ENCODE measurements around the gene FBXL12.
A peak's percentile ranks its signal among the peaks of the same experiment; 100 is the strongest.
"Not testable (repeated sequence)": the region's sequence is repeated elsewhere in the genome, so short reads cannot be mapped to it uniquely, and the experiment has no call there.

FBXL12 gene

DNA sequence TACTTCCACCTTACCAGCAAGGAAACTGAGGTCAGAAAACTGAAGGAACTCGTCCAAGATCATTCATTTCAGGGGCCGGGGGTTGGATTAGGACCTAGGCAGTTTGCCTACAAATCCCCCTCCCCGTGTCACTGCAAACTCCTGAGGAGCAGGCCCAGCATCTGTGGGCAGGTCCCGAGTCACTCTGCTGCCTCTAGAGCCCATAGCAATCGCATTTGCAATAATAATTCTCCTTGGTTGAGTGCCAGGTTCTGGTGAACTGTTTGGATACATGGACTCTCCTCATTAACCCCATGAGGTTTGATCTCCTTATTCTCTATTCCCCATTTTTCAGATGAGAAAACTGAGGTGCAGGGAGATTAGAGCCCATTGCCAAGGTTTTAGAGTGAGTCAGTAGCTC lies 17.1 kb upstream of the FBXL12 start:
- DNase-seq = no peak

DNA sequence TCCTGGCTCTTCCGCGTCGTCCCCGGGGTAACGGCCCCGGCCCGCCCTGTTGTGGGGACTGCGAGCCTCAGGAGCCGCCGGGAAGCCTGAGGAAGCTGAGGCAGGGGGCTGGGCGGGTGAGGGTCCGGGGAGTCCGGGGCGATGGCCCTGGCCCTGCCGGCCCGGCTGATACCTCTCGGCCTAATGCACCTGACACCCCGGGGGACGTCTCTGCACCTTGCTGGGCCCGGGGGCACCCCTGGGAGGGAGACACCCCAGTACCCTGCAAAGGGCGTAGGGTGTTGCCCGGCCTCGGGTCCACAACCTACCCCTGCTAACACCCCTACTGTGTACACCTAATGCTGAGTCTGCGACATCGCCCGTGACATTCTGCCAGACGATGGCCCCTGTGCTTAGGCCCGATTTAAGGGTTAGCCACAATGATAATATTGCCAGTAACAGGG lies 16.6 kb upstream of the FBXL12 start:
- DNase-seq = no peak

DNA sequence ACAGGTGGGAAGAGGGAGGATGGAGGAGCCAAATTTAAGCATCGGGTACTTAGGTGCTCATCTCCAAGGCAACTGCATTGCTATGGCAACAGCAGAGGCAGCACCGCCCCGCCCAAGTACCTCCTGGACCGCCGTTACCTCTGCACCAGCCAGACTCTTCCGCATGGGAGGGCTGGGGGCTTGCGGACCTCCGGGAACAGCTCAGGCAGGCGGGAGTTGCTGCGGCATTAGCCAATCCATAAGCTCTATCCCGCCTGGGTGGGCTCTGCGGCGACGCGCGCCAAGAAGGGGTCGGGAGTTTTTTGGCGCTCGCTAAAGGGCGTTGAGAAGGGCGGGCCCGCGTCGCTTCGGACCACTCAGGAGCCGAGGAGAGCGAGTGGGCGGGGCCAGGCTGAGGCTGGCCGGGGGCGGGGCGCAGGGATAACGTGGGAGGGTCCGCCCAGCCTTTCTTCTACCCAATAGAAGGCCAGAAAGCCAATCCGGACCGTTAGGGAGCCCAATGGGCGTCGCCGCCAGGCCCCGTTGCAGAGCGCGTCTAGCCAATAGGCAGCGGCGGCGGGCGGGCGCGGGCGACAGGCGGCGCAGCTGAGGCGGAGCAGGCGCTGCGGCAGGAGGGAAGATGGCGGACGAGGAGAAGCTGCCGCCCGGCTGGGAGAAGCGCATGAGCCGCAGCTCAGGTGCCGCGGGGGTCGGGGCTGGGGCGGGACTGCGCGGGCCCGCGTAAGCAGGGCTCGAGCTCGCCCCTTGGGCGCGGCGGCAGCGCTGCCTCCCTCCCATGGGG lies 16.0 kb upstream of the FBXL12 start, which contains the start of gene PIN1:
Gene PIN1, plus strand, starts transcription at position 593 of the 781 bp plus-strand sequence. Its CDS starts 27 bp downstream, at position 620.
- peak; percentile 99 for DNase-seq

DNA sequence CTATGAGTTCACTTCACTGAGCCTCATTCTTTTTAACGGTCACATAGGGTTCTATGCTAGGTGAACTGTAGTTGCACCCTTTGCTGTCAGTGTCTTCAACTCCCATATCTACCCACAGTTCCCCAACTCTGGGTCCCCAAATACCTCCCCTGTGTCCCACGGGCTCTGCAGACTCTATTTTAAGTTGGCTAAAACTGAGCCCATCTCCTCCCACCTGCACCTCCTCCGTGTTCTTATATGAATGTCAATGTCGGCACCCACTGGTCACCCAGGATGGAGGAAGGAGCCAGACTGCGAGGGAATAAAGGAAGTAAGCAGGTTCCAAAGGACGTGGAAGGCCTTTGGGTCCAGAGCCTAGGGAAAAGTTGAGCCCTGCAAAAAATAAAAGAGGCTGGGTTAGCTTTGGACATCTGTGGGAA lies 15.4 kb upstream of the FBXL12 start:
- DNase-seq = no peak

DNA sequence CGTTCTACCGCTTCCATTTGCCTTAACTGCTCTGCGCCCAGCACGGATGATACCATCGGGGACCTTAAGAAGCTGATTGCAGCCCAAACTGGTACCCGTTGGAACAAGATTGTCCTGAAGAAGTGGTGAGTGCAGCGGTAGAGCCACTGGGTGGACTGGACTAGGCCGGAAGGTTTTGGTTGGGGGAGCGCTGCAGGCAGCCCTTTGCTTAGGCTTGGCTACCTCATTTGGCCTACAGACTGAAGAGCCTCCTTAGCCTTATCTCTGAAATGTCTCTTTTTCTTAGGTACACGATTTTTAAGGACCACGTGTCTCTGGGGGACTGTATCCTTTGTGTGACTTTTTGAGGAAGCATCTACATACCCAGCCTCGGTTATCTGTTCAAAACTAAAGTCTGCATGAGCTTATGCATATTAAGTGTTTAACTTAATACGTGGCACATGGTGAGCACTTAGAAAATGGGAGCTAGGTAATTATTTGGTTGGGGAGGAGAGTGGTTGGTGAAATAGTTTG lies 9.7 kb upstream of the FBXL12 start:
- DNase-seq = no peak

DNA sequence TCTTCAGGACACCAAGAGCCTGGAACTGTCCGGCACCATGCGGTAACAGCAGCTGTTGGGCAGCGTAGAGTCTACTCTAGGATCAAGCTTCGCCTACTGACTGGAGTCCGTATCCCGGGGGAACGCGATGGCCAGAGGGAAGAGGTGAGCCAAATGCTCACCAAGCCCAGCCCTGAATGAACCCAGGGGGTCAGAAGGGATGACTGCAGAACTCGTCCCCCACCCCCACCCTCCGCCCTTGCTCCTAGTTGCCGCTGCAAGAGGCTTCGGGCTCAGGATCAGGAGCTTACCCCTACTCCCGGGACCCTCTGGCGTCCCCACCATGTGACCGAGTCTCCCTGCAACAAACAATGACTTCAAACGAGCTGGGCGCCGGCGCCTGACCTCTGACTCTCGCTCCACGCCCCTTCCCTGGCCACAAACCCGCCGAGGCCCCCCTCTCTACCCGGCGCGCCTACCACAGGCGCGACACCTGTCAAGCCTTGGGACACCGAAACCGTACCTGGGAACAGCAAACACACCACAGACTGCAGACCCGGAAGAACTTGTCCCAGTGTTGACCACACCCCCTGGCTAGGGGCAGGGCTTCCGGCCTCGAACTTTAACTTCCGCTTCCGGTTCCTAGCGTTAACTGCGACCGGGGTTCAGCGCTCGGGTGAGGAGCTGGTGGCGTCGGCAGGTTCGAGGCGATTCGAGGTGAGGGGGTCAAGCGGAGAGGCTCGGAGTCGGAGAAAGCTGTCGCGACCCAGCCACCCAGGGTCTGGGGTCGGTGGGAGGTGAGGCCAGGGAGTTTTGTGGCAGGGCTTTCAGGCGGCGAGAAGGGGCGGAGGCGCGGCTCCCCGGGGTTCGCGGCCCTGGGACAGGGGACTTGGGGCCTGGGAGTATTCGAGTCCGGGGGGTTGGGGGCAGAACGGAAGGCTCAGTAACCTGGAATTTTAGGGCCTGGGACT lies 8.7 kb upstream of the FBXL12 start, which contains the start of gene UBL5:
Gene UBL5, plus strand, starts transcription at position 630 of the 950 bp plus-strand sequence. CDS start 420 bp downstream, outside the sequence.
- DNase-seq = peak; percentile 90

DNA sequence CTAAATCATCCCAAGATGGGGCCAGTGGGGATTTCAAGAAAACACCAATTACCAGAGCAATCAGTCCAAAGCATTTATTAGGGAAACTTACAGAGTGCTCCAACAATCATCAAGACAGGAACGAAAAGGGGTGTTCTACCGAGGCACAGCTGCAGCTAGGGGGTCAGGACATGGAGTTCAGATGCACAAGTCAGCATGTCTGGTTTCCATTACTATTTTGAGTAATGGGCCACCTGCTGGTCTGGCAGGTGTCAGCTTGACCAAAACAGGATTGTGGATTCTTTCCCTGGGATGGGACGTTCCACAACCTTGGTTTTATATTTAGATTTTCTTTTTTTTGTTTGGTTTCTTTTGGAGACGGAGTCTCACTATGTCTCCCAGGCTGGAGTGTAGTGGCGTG lies 4.9 kb upstream of the FBXL12 start:
- DNase-seq = no peak

DNA sequence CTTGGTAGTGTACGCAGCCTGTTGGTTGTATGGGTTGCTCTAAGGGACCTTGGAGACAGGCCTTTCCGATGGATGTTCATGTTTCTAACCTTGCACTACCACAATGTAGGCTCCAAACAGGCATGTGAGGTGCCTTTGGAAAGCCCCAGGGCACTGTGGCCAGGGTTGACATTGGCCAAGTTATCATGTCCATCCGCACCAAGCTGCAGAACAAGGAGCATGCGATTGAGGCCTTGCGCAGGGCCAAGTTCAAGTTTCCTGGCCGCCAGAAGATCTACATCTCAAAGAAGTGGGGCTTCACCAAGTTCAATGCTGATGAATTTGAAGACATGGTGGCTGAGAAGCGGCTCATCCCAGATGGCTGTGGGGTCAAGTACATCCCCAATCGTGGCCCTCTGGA lies 1.2 kb upstream of the FBXL12 start:
- not testable (repeated sequence) for DNase-seq

DNA sequence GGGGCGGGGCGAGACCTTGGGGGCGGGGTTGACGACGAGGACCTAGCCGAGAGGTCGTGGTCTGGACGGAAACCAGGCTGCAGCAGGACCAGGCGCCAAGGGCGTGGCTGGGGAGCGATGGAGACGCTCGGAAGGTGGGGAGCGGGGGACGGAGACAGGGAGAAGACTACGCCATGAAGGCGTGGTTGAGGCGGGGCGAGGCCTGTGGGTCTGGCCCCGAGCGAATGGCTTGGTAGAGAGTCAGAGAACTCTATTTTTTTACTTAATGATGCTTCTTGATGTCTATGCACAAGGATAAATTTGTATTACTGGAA lies 674 bp upstream of the FBXL12 start:
- no peak for DNase-seq

DNA sequence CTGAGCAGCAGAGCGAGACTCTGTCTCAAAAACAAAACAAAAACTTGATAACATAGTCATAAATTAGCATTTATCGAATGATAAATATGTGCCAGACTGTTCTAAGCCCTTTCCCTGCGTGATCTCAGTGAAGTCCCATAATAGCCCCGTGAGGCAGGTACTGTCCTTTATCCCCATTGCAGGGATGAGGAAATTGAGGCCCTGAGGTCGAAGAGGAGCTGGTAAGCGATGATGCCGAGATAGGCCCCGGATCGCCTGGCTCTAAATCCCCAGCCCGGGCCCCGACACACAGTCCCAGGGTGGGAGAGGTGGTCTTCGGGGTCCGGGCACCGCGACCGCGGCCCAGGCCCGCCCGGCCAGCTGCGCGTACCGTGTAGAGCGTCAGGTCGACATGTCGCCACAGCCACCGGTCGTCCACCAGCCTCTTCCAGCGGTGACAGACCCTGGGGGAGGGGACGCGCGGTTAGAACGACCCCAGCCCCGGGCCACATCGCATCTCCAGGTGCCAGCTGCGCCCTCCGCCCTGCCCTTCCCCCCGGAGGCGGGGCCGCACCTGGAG lies 625 bp downstream of the FBXL12 start:
- DNase-seq = no peak

DNA sequence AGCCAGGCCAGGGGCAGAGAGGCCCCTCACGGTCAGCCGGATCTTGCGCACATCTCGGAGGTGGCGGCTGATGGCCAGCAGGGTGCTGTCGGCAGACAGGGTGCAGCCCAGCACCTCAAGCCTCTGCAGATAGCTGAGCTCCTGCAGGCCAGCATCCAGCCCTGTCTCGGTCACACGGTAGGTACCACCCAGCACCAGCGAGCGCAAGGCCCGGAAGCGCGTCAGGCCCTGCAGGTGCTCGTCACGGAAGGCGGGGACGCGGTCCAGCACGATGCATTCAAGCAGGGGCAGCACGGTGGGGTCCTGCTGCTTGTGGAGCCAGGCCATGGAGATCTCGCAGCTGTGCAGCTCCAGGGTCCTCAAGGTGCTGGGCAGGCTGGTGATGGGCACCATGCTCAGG lies 7.7 kb downstream of the FBXL12 start:
- no peak for DNase-seq

DNA sequence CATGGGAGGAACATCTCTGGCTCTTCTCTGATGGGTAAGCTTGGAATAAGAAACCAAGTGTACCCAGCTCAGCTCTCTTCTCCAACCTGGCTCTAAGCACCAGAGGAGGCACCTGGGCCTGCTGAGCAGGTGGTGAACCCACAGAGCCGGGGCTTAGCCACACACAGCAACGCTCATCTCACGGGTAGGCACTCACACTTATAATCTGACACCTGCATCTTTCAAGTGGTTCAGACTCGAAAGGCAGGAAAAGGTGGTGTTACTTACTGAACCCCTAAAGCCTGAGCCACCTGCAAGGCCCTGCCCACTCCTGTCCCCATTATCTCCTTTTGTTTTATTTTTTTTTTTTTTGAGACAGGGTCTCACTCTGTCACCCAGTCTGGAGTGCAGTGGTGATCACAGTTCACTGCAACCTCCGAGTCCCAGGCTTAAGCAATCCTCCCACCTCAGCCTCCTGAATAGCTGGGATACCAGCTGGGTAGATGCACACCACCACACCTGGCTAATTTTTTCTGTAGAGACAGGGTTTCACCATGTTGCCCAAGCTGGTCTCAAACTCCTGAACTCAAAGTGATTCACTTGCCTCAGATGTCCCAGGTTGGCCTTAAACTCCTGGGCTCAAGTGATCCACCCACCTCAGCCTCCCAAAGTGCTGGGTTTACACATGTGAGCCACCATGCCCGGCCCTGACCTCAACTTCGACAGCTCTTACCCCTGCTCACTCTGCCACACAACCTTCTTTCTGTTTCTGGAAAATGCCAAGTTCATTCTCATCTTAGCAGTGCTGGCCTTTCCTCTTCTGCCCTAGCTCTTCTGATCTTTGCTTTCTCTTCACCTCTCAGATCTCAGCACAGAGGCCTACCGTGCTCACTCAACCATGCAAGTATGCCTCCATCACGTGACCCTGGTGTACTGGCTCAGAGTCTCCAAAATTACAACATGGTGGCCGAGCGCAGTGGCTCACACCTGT lies 9.7 kb downstream of the FBXL12 start:
- DNase-seq = peak; percentile 51

DNA sequence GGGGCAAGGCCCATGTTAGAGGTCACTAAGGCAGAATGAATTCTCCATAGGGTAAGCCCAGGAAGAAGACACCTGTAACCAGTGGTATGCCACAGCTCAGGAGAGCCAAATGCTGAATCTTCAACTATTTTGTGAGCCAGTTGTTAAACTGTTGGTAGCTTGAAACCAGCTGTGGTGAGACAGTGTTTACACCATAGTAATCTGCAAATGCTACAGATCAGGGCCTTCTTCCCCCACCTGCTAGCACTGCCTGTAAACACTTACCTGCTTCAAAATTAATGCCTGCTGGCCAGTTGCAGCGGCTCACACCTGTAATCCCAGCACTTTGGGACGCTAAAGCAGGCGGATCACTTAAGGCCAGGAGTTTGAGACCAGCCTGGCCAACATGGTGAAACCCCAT lies 12.1 kb downstream of the FBXL12 start:
- DNase-seq = no peak

DNA sequence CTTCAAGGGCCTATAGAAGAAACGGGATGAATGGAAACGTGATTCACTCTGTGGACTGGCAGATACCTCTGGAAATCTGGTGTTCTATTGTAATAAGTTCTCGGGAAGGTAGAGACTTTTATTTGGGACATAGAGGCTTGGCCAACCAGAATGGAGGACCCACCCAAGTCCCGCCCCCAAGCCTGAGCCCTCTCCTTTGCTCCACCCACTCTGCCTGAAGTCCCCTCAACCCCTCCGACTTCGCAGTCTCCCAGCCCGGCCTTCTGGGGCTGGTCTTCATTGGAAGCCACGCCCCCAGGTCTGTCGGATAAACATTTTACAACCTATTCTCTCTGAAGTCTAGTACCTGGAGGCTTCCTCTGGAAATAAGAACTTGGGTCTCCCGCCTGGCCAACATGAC lies 16.9 kb downstream of the FBXL12 start:
- no peak for DNase-seq

DNA sequence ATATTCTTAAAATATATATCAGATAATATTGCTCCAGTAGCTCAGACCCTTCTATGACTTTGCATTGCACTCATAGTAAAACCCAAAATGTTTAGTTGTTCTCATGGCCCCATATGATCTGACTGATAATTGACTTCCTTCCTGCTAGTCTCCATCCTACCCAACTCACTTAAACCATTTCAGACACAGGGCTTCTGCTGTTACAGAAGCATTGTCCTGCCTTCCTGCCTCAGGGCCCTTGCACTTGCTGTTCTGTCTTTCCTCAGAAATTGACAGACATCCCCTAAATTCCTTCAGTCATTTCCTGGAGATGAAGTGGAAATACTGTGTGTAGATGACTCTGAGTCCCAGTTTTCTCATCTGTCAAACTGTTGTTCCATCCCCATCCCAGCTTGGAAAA lies 19.7 kb downstream of the FBXL12 start:
- no peak for DNase-seq

DNA sequence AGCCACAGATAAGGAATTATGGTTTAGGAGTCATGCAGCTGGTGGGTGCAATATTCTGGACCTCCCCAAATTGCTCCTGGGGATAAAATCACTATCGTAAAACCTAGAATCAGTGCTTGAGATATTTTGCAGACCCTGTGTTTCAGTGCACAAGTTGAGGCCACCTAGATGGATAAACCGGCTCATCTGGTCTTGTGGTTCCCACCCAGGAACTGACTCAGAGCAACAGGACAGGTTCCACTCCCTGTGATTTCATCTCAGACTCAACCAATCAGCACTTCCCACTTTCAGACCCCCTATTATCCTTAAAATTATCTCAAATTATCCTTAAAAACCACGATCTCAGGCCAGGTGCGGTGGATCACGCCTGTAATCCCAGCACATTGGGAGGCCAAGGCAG lies 21.0 kb downstream of the FBXL12 start:
- no peak for DNase-seq

DNA sequence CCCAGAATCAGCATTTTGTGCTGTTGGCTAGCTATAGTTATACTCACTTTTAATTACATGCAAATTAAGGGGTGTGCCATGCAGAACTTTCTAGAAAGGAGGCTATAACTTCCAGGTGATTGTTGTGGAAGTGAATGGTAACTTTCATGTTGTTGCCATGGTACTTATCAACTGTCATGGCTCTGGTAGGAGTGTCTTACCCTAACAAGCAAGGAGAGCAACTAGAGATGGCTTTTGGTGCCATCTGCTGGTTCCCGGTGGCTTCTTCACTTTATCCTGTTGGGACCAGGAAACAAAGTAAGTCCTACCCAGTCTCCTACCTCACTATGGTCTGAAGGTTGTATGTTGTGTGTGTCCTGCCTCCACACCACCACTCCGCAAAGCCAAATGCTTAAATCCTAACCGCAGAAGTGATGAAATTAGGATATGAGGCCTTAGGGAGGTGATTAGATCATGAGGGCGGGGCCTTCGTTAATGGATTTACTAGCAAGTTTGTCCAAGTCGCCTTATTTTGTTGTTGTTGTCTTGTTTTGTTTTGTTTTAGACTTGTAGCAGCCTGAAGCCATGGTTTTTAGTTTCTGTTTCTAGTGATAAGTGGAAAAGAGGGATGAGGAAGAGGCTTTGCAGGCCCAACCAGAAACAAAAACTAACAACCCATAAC lies 22.6 kb downstream of the FBXL12 start:
- DNase-seq = peak; percentile 82

DNA sequence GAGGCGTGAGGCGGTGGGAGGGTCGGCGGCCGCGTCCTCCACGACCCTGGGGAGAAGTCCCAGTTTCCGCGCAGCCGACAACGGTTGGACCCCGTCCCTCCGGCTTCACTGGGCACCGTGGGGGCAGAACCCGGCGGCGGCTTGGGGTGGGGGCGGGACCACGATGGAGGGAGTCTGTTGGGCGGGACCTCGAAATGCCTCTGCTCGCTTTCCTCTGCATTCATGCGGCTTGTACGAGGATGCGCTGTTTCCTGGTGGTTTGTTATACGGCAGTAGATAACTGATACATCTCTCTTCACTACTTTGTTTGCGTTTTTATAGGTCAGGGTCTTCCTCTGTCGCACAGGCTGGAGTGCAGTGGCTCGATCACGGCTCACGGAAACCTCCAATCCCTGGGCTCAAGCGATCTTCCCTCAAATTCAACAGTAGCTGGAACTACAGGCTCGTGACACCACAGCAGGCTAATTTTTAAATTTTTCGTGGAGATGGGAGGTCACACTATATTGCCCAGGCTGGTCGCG lies 25.7 kb downstream of the FBXL12 start:
- peak; percentile 66 for DNase-seq

DNA sequence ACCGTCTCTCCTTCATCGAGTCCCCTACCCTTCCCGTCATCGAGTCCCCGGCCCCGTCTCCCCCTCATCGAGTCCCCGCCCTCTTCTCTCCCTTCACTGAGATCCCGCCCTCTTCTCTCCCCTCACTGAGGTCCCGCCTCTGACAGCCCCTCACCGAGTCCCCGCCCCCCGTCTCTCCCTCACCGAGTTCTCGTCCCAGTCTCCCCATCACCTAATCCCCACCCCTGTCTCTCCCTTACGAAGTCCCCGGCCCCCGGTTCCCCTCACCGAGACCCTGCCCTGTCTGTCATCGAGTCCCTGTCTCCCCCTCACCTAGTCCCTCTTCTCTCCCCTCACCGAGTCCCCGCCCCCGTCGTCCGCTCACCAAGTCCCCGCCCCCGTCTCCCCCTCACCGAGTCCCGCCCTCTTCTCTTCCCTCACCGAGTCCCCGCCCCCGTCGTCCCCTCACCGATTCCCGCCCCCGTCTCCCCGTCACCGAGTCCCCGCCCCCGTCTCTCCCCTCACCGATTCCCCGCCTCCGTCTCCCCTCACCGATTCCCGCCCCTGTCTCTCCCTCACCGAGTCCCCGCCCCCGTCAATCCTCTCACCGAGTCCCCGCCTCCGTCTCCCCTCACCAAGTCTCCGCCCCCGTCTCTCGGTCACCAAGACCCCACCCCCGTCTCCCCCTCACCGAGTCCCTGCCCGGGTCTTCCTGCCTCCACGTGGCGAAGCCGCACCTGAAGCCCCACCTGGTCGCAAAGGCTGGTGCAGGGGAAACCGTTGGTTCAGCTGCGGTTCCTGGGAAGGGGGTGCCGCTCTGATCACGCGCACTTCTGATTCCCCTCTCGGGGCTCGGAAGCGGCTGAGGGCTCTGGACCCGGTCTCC lies 26.4 kb downstream of the FBXL12 start:
- DNase-seq = peak; percentile 94

DNA sequence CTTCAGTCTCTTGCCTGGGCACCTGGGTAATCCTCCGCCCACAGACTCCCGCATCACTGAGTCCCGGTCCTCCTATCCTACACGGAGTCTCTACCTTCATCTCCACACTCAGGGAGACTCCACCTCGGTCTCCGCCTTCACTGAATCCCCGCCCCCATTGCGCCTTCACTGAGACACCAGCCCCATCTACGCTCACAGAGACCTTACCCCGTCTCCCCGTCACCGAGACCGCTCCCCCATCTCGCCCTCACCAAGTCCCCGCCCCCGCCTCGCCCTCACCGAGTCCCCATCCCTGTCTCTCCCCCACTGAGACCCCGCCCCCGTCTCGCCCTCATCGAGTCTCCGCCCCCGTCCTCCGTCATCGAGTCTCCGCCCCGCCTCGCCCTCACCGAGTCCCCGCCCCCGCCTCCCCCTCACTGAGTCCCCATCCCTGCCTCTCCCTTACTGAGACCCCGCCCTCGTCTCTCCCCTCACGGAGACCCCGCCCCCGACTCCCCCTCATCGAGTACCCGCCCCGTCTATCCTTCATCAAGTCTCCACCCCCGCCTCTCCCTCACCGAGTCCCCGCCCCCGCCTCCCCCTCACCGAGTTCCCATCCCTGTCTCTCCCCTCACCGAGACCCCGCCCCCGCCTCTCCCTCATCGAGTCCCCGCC lies 27.2 kb downstream of the FBXL12 start:
- peak; percentile 95 for DNase-seq
